ENCODE measurements around the gene SLC22A23.

Gene SLC22A23

DNA sequence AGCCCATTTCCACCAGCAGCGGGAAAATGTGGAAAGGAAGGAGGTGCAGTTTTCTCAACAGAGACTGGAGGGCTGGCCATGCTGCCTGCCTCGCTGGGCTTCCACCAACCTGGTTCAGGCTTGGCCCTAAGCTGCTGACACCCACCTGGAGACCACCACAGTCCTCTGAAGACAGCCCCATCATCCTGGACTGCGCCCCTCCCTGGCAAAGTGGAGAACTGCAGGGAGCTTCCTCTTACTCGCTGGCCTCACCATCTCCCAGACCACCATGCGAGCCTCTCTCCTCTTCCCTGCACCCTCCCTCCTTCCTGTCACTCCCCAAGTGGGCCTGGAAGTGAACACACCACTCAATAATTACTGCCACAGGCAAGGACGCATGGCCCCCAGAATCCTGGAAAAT, 126.7 kb downstream of the SLC22A23 start:
- no peak for DNase-seq

DNA sequence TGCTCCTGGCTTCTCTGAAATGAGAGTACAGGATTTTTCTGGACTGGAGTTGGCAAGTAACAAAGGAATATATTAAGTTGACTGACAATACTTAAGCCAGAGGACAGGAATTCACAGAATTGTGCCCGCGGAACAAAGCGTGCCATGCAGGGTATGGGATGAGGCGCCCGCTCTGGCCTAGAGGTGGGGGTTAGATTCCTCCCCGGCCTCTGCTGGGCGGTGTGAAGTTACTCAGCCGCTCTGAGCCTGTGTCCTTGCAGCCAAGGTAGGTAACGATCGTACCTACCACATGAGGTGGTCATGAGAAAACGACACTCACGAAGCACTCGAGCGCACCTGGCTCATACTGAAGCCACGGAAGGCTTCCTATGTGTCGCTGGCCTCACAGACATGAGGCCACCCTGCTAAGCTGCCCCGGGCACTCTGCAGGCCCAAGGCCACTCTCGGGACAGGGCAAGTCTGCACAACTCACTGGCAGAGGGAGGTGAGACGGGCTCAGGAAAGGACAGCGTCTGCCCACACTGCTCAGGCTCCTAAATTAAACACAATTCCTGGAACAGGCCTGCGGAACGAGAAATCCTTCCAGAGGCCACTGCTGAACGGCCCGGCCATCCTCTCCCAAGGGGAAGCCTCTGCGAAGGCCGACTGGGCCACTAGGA, 127.3 kb downstream of the SLC22A23 start:
- no peak for DNase-seq

DNA sequence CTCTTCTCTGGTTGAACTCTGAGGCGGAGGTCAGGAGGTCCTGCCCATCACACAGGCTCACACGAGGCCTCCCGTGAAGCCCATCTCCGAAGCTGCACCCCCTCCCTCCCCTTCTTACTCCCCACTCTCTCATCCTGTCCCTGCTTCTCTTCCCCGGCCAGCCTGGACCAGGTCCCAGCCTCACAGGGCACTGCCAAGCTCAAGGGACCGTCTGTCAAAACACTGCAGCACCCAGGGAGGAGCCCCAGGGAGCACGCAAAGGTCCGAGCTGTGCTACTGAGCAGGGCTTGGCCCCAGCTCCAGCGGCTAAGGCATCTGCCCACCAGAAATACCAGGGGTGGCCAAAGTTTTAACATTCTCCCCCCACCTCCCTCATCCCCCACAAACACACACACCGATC, 128.1 kb downstream of the SLC22A23 start:
- no peak for DNase-seq

DNA sequence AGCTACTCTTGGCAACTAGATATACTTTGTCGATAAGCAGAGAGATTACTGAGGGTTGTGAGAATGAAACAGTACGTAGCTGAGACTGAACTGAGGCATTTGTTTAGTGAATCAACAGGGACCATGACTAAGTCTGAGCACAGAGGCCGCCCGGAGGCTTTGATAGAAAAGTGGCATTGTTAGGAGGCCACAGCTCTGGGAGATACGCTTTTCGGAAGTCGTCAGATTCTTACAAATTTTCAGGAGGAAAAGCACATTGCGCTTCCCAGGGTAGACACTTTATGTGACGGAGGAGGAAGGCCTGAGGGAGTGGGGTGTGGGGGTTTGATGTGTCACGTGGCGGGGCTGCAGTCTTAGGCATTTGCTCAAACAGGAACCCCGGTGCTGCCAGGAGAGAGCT, 128.7 kb downstream of the SLC22A23 start:
- no peak for DNase-seq

- DNase-seq, result no peak
Observed at GRCh38 chr6:3327403-3327802, 129.4 kb downstream of the SLC22A23 start.

GRCh38 chr6:3326981-3327380, 129.9 kb downstream of the SLC22A23 start:
- no peak for DNase-seq

DNA sequence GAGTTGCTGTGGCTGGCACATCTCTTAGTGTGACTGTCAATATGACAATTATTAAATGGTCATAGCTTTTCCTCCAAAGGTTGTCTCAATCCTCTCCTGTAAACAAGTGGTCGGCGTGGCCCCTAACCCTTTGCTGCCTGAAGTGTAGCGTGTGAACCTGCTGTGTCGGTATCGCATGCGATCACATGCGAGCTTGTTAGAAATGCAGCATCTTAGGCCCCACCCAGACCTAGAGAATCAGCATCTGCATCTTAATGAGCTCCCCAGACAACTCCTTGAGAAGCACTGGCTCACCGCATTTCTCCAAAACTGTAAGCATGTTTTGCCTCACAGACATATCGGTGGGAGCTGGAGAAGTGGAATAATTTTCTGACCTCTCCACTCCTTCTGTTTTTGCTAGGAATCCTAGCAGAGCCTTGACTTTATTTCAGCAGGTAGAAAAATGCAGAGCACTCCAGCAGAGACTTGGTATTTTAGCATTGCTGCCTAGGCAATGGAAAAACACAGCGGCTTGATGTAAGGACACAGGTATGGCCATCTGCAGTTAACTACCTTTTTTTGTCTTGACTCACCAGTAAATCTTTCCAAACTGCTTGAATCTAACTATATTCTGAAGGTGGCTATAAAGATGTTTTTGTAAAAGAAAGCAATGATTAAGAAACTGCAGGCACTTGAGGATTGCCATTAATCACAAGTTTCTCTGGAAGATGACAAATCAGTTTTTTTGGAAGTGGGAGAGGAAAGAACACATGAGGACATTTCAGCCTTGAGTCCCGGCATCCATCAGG, 130.5 kb downstream of the SLC22A23 start:
- no peak for DNase-seq

- no peak for DNase-seq
Observed at GRCh38 chr6:3325210-3325609, 131.6 kb downstream of the SLC22A23 start.

DNA sequence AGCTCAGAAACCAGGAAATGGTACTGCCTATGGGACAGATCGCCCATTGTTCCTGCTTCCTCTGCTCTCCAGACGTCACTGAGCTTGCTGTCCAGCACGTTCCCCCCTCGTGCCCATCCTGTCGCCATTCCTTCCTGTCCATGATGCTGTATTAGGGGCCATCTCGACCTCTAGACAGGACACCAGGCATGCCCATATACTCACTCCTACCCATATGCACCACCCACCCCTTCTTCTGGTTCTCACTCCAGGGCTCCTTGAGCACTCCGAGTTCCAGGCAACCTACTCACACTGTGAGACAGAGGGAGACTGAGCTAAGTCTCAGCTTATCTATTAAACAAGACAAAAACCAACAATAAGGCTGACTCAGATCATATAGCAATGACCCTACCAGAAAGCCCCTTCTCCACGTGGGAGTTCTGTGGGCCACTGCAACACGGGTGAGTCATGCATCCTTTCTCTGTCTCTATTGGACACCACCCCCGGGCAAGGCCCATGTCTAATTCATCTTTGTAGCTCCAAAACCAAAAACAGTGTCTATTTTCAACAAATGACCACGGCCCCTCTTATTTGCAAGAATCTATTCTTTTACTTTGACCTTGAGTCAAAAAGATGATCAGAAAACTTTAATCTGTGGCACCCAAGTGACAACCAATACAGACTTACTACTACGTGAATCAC, 132.4 kb downstream of the SLC22A23 start:
- no peak for DNase-seq

DNA sequence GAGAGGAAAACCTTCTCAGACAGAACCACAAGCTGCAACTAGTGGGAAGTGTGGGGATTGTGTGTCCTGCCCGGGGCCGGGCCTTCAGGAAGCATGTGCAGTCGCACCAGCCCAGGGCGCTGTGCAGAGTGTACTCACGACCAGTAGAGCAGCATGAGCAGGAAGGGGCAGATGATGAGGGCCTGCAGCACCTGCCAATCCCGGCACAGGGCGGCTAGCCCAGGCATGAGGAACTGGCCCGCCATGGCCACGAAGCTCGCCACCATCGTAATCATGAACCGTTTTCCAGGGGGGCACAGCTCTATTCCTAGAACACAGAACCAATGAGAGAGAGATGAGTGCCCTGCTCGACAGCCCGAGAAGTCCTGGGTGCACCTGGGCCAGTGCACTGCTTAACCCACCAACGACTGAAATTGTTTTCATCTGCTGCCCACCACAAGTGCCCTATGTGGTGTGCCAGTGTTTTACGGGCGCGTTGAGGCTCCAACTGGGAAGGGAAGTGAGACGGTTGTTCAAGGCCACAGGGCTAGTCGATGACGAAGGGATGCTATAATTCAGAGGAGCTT, 133.1 kb downstream of the SLC22A23 start:
- DNase-seq, result no peak

- DNase-seq, result no peak
Observed at GRCh38 chr6:3323148-3323547, 133.7 kb downstream of the SLC22A23 start.

- DNase-seq, result no peak
Observed at GRCh38 chr6:3322366-3322890, 134.4 kb downstream of the SLC22A23 start.

DNA sequence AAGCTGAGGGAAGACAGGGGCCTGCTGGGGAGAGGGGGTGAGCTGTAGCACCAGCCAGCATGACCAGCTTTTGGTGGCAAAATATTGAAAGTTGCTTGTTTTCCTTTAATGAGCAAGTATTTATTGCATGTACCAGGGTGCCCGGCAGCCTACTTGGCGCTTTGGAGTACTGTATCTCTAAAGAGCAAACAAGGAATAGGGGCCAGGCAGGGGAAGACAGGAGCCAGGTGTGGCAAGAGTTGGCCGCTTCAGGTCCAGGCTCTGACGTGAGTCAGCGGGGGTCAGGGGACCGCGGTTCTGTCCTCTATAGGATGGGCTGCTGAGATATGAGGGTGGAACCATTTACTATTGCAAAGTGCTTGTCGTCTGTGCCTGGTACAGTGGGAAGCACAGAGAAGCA, 135.0 kb downstream of the SLC22A23 start:
- no peak for DNase-seq

DNA sequence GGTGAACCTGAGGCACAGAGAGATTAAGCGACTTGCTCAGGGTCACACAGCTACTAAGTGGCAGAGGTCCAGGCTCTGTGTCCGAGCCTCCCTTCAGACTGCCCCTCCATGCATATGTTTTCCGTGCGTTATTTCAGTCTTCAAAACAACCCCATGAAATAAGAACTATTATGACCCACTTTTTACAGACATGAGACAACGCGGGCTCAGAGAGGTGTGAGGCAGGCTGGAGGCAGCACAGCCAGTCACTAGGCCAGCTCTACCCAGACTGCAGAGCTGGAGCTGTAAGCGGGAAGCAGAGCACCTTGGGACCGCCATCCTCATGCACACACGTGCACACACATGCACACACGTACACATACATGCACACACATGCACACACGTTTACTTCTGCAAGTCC, 135.8 kb downstream of the SLC22A23 start:
- DNase-seq, result no peak

- DNase-seq, result no peak
Observed at GRCh38 chr6:3320238-3320811, 136.5 kb downstream of the SLC22A23 start.

GRCh38 chr6:3319610-3320200, 137.1 kb downstream of the SLC22A23 start:
- no peak for DNase-seq

- no peak for DNase-seq
Observed at GRCh38 chr6:3318821-3319540, 137.9 kb downstream of the SLC22A23 start.

DNA sequence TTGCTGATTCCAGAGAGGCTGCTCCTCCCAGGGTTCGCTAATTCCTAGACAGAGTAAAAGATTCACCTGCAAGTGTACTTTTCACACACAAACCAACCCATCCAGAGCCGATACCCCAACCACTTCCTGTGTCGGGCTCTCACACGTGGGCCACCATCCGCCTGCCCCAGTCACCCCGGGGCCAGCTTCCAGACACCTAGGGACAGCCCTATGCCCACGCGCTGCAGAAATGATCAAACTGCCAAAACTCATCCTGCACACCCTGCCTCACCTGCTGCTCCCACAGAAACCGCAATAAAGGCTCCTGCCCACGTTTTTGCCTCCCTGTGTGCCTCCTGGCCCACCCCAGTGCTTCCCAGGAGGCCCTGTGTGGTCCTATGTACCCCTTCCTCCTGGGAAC, 138.6 kb downstream of the SLC22A23 start:
- DNase-seq, result peak; percentile 21 to 38

GRCh38 chr6:3317741-3318211, 139.1 kb downstream of the SLC22A23 start:
- no peak for DNase-seq

DNA sequence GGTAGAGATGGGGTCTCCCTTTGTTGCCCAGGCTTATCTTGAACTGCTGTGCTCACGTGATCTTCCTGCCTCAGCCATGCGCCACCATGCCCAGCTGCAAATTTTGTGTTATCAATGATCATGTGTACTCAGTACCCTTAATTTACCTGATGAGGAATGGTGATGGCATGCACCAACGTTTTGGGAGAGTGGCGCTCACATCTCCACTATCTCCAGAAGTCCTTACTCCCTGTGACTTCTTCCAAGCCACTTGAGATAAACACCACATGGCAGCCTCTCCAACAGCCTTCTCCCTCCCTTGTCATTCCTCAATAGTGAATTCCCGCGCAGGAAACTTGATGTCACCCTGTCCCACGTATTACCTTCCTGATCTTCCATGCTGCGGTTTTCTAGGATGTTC, 140.0 kb downstream of the SLC22A23 start:
- no peak for DNase-seq

GRCh38 chr6:3316331-3316730, 140.5 kb downstream of the SLC22A23 start:
- no peak for DNase-seq

- no peak for DNase-seq
Observed at GRCh38 chr6:3315841-3316240, 141.0 kb downstream of the SLC22A23 start.
